GM10248 (cell line): Measurements from ENCODE around the gene NR4A3.

Experiments
- CTCF ChIA-PET: fragments of 300-600 bp; sonication (Branson Sonifier 250); formaldehyde crosslinking; extraction: SDS; loops from one replicate; lab custom pipeline; 2021; ENCODE audit warnings: antibody characterized with exemption; lab: Yijun Ruan, JAX
- POLR2A ChIA-PET: fragments of 350-650 bp; sonication (Branson Sonifier 250); formaldehyde crosslinking; extraction: SDS; loops from one replicate; lab custom pipeline; 2020; ENCODE audit warnings: antibody characterized with exemption; lab: Yijun Ruan, JAX
- DNase-seq: peaks from one replicate; pipeline ENCODE4 v3.0.0; 2012; ENCODE audit errors: extremely low spot score
- CTCF ChIP-seq: IDR thresholded peaks from 2 replicates; pipeline ENCODE4 v1.5.1; 2012; ENCODE audit warnings: mild to moderate bottlenecking, low read depth; ENCODE audit errors: extremely low read depth, missing control alignments, control extremely low read depth

The NR4A3 gene

GRCh38 chr9:99801775-99802174, 19.9 kb upstream of the NR4A3 start:
- CTCF ChIA-PET = no interaction called here
- no peak for DNase-seq
- POLR2A ChIA-PET = no interaction called here
- no peak for TF ChIP-seq CTCF

- POLR2A ChIA-PET = no interaction called here
- DNase-seq = no peak
- no peak for TF ChIP-seq CTCF
- CTCF ChIA-PET = interaction anchor here (1.2 to 1.5 kb wide), 4 partner anchors 21 to 521 kb away, joined by 3 to 4 read pairs (median 4); no protein-coding TSS in a partner anchor
These were observed 18.0 kb upstream of the NR4A3 start for GRCh38 chr9:99803694-99804093.

- TF ChIP-seq CTCF = peak; percentile 66
- DNase-seq = peak; percentile 69
- ChIA-PET POLR2A (no interaction called here), CTCF (no interaction called here)
These were observed 14.3 kb upstream of the NR4A3 start for GRCh38 chr9:99807276-99807852.

- DNase-seq = no peak
These were observed 13.7 kb upstream of the NR4A3 start for GRCh38 chr9:99807956-99808355.

GRCh38 chr9:99808454-99808853, 13.2 kb upstream of the NR4A3 start:
- CTCF ChIA-PET = no interaction called here
- TF ChIP-seq CTCF = no peak
- POLR2A ChIA-PET = no interaction called here
- DNase-seq = no peak

More at GRCh38 chr9:99807956-99808355, 13.7 kb upstream of the NR4A3 start:
- POLR2A ChIA-PET = no interaction called here
- TF ChIP-seq CTCF = no peak
- CTCF ChIA-PET = no interaction called here

GRCh38 chr9:99809586-99810319, 11.9 kb upstream of the NR4A3 start:
- POLR2A ChIA-PET = no interaction called here
- no peak for TF ChIP-seq CTCF
- DNase-seq = no peak
- CTCF ChIA-PET = interaction anchor here (0.7 to 1.8 kb wide), 4 partner anchors 512 to 625 kb away, joined by 3 to 5 read pairs (median 4); no protein-coding TSS in a partner anchor
